Mesothelial cell of epicardium (in vitro differentiated cells): ENCODE results near the gene GCAT. TPM values are rescaled to one million over a fixed set of nuclear protein-coding genes. Genes with fewer than 3 reads are reported as not detected.
"Not testable (repeated sequence)": the region's sequence is repeated elsewhere in the genome, so short reads cannot be mapped to it uniquely, and the experiment has no call there.

ENCODE experiments used
- DNase-seq, 2 experiments: peaks; one replicate each; pipeline ENCODE4 v3.0.0; 2021; ENCODE audit warnings: low spot score in 2 of 2; ENCODE audit not compliant: unreplicated experiment in 2 of 2
- H3K27ac Mint-ChIP-seq: 2 replicates; pipeline ENCODE4 v1.8.0; 2021; ENCODE audit warnings: mixed read lengths
- H3K27me3 Mint-ChIP-seq: 2 replicates; pipeline ENCODE4 v1.8.0; 2021; ENCODE audit warnings: low read depth, mixed read lengths
- H3K36me3 Mint-ChIP-seq: 2 replicates; pipeline ENCODE4 v1.8.0; 2021; ENCODE audit warnings: mixed read lengths
- H3K4me1 Mint-ChIP-seq: 2 replicates; pipeline ENCODE4 v1.8.0; 2021; ENCODE audit warnings: mixed read lengths
- H3K4me3 Mint-ChIP-seq: 2 replicates; pipeline ENCODE4 v1.8.0; 2021; ENCODE audit warnings: mild to moderate bottlenecking, moderate library complexity, mixed read lengths
- H3K9me3 Mint-ChIP-seq: 2 replicates; pipeline ENCODE4 v1.8.0; 2021; ENCODE audit warnings: mixed read lengths
- CTCF ChIP-seq: fragments of 200-600 bp; sonication (generic); IDR thresholded peaks from one replicate; pipeline ENCODE4 v1.5.0; 2021; ENCODE audit warnings: antibody characterized with exemption; ENCODE audit not compliant: unreplicated experiment
- total RNA-seq: library from RNA; stranded (reverse); gene quantifications from 3 replicates; pipeline ENCODE4 v1.2.1, GENCODE V29; 2021

Gene GCAT
- total RNA-seq, 1 donor from 2014 or later, result 12.5 TPM

- H3K27me3 Mint-ChIP-seq, result no peaks in the 10 kb centered on the region
- DNase-seq, result no peak
- H3K4me3 Mint-ChIP-seq, result no peak overlapping the region
- peaks cover 18% of the 10 kb centered on the region for H3K4me1 Mint-ChIP-seq
- no peaks in the 10 kb centered on the region for H3K9me3 Mint-ChIP-seq
- H3K27ac Mint-ChIP-seq, result peak overlapping the region; percentile 66
- no peak for TF ChIP-seq CTCF
- H3K36me3 Mint-ChIP-seq, result no peaks in the 10 kb centered on the region
These were observed 22.8 kb upstream of the GCAT start for GRCh38 chr22:37784829-37785495.

- H3K4me3 Mint-ChIP-seq, result no peak overlapping the region
- H3K4me1 Mint-ChIP-seq, result peaks cover 2% of the 10 kb centered on the region
- no peak for DNase-seq
- no peak for TF ChIP-seq CTCF
- H3K9me3 Mint-ChIP-seq, result no peaks in the 10 kb centered on the region
- H3K36me3 Mint-ChIP-seq, result no peaks in the 10 kb centered on the region
- H3K27ac Mint-ChIP-seq, result no peak overlapping the region
- no peaks in the 10 kb centered on the region for H3K27me3 Mint-ChIP-seq
These were observed 17.5 kb upstream of the GCAT start for GRCh38 chr22:37790234-37790633.

- H3K9me3 Mint-ChIP-seq, result no peaks in the 10 kb centered on the region
- H3K27me3 Mint-ChIP-seq, result no peaks in the 10 kb centered on the region
- no peaks in the 10 kb centered on the region for H3K36me3 Mint-ChIP-seq
- DNase-seq, result no peak
- H3K27ac Mint-ChIP-seq, result no peak overlapping the region
- no peak for TF ChIP-seq CTCF
- no peak overlapping the region for H3K4me3 Mint-ChIP-seq
- H3K4me1 Mint-ChIP-seq, result peaks cover 2% of the 10 kb centered on the region
These were observed 15.2 kb upstream of the GCAT start for GRCh38 chr22:37792494-37792893.

GRCh38 chr22:37794376-37794775, 13.4 kb upstream of the GCAT start:
- no peak overlapping the region for H3K27ac Mint-ChIP-seq
- H3K27me3 Mint-ChIP-seq, result peaks cover 1% of the 10 kb centered on the region
- peaks cover 2% of the 10 kb centered on the region for H3K4me1 Mint-ChIP-seq
- DNase-seq, result no peak
- H3K36me3 Mint-ChIP-seq, result no peaks in the 10 kb centered on the region
- H3K9me3 Mint-ChIP-seq, result no peaks in the 10 kb centered on the region
- no peak for TF ChIP-seq CTCF
- no peak overlapping the region for H3K4me3 Mint-ChIP-seq

- H3K27ac Mint-ChIP-seq, result no peak overlapping the region
- H3K4me1 Mint-ChIP-seq, result peaks cover 2% of the 10 kb centered on the region
- H3K4me3 Mint-ChIP-seq, result no peak overlapping the region
- H3K27me3 Mint-ChIP-seq, result peaks cover 1% of the 10 kb centered on the region
- no peak for DNase-seq
- no peak for TF ChIP-seq CTCF
- no peaks in the 10 kb centered on the region for H3K36me3 Mint-ChIP-seq
- H3K9me3 Mint-ChIP-seq, result no peaks in the 10 kb centered on the region
These were observed 11.7 kb upstream of the GCAT start for GRCh38 chr22:37796079-37796478.

- not testable (repeated sequence) for H3K36me3 Mint-ChIP-seq, H3K4me3 Mint-ChIP-seq, H3K9me3 Mint-ChIP-seq, DNase-seq, H3K4me1 Mint-ChIP-seq, H3K27me3 Mint-ChIP-seq, H3K27ac Mint-ChIP-seq
These were observed 10.5 kb upstream of the GCAT start for GRCh38 chr22:37797259-37797658.
